OCI-M1 (cell line): ENCODE measurements around the gene SIRT6.
"Not testable (repeated sequence)": the region's sequence is repeated elsewhere in the genome, so short reads cannot be mapped to it uniquely, and the experiment has no call there.

Source experiments
- DNase-seq: peaks from one replicate; lab custom pipeline; 2025; lab: John Stamatoyannopoulos, UW

SIRT6 gene

DNA sequence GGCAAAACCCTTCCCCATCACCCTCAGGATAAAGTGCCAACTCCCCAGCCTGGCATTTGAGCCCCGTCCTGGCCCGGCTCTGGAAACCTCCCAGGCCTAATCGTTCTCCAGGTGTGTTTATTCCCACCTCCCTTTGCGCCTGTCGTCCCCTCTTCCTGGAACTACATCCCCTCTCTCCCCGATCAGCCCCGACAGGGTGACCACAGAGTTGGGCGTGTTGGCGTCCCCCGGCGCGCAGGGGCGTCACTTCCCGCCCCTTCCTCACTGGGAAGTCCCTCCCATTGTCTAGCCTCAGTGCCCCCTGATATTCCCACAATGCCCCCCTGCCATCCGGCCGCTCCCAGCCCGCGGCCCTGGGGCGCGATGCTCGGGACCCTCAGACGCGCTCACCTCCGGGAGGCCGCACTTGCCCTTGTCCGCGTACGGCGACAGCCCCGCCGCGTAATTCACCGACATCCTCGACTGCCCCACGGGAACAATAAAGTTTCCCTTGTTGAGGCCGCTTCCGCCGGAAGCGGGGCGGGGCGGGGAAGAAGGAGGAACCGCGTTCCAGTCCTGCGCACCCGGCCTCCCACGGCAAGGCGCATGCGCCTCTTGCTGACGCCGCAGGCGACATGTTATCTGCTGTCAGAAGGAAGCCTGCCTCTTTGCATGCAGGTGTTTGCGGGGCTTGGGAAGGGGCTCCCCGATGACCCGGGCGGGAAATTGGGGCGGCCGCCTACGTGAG, at the start of gene SIRT6, which contains the start of gene ANKRD24:
Gene SIRT6, minus strand, starts transcription at position 480 of the 727 bp plus-strand sequence. Its CDS starts 24 bp downstream, at position 456.
Gene ANKRD24, plus strand, starts transcription at position 606 of the 727 bp plus-strand sequence. CDS start 3,737 bp downstream, outside the sequence.
- DNase-seq, result peak; percentile 94

DNA sequence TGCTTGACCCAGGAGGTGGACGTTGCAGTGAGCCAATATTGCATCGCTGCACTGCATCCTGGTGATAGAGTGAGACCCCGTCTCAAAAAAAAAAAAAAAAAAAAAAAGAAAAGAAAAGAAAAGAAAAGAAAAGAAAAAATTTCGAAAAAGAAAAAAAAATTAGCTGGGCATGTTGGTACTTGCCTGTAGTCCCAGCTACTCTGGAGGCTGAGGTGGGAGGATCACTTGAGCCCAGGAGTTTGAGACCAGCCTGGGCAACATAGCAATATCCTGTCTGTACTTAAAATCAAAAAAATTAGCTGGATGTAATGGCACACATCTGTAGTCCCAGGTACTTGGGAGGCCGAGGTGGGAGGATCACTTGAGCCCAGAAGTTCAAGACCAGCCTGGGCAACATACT, 49.8 kb upstream of the SIRT6 start:
- DNase-seq, result not testable (repeated sequence)

DNA sequence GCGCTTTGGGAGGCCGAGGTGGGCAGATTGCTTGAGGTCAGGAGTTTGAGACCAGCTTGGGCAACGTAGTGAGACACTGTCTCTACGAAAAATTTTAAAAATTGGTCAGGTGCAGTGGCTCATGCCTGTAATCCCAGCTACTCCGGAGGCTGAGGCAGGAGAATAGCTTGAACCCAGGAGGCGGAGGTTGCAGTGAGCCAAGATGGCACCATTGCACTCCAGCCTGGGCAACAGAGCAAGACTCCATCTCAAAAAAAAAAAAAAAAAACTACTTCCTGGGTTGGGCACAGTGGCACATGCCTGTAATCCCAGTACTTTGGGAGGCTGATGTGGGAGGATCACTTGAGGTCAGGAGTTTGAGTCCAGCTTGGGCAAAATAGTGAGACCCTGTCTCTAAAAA, 49.2 kb upstream of the SIRT6 start:
- DNase-seq, result not testable (repeated sequence)

DNA sequence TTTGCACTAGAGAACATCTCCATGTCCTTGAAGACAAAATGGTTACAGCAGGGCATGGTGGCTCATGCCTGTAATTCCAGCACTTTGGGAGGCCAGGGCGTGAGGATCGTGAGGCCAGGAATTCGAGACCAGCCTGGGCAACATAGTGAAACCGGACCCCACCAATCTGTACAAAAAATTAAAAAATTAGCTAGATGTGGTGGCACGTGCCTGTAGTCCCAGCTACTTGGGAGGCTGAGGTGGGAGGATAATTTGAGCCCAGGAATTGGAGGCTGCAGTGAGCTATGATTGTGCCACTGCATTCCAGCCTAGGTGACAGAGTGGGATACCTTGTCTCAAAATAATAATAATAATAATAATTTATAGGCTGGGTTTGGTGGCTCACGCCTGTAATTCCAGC, 47.9 kb upstream of the SIRT6 start:
- DNase-seq, result not testable (repeated sequence)

DNA sequence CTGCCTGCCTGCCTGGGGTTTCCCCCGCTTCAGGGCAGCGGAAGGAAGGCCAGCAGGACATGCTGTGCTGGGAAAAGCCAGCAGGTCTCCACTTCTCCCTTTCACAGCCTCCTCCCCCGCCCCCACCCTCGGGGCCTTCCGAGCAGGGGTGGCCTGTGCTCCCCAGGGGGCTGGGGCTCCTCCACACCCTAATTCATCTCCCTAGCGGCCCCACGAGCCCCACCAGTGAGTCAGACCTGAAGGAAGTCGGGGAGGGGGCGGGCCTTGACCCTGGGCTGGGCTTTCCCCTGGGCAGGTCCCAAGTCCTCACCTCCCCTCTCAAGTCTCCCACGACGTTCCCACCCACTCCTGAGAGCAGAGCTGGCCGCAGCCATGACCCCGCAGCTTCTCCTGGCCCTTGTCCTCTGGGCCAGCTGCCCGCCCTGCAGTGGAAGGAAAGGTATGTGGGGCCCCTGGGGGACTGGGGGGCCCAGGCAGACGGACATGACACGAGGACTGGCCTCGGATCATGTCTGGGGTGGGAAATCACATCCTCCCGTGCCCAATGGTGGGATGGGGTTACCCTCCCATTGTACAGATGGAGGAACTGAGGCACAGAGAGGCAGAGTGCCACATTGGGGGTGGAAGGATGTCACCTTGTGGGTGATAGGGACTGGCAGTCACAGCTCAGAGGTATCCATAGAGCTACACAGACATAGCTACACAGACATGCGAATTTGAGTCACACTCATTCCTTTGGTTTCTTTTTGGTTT, 47.0 kb upstream of the SIRT6 start, which contains the start of gene EBI3:
Gene EBI3, plus strand, starts transcription at position 345 of the 753 bp plus-strand sequence. Its CDS starts 28 bp downstream, at position 373.
- DNase-seq, result no peak

DNA sequence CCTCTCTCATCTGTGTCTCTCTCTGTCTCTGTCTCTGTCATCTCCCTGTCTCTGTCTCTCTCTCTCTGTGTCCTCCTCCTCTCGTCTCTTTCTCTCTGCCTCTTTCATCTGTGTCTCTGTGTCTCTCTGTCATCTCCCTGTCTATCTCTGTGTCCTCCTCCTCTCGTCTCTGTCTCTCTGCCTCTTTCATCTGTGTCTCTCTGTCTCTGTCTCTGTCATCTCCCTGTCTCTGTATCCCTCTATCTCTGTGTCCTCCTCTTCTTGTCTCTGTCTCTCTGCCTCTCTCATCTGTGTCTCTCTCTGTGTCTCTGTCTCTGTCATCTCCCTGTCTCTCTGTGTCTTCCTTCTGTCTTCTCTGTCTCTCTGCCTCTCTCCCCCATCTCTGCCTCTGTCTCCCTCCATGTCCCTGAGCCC, 46.4 kb upstream of the SIRT6 start:
- DNase-seq, result no peak

DNA sequence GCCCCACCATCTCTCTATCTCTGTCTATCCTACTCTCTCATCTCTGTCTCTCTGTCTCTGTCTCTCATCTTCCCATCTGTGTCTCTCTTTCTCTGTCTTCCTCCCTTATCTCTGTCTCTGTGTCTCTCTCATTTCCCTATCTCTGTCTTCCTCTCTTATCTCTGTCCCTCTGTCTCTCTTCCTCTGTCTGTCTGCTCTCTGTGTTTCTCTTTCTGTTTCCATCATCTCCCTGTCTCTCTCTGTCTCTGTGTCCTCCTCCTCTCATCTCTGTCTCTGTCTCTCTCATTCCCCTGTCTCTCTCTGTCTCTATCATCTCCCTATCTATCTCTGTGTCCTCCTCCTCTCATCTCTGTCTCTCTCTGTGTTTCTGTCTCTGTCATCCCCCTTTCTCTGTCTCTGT, 45.4 kb upstream of the SIRT6 start:
- DNase-seq, result no peak

DNA sequence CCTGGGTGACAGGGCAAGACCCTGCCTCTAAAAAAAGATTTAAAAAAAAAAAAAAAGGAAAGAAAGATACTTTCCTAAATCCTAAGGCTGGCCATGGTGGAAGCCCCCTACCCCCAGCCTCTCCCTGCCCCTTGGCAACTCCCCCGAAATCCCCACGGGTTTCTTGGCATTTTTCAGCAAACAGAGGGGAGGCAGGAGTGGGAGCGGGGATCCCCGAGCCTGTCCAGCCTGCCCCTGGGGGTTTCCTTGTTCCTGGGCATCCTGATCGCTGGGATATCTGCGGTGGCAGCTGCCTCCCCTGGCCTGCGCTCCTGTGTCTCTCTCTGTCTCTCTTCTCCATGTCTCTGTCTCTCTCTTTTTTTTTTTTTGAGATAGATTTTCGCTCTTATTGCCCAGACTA, 43.5 kb upstream of the SIRT6 start:
- DNase-seq, result no peak

DNA sequence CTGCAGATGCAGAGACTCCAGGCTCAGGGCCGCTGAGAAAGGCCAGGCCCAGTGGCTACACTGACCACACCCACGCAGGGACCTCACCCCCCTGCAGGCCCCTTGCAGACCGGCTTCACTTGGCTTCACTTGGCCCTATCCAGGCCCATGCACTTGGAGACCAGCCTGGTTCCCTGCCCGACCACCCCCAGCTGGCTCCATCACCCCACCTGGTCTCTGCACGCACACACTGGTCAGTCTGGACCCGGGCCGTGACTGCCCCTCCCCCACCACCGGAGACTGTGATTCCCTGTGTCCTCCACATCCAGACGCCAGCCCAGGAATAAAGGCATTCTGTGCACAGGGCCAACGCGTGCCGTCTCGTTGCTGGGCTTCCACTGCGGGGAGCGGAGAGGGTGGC, 42.1 kb upstream of the SIRT6 start:
- DNase-seq, result no peak

DNA sequence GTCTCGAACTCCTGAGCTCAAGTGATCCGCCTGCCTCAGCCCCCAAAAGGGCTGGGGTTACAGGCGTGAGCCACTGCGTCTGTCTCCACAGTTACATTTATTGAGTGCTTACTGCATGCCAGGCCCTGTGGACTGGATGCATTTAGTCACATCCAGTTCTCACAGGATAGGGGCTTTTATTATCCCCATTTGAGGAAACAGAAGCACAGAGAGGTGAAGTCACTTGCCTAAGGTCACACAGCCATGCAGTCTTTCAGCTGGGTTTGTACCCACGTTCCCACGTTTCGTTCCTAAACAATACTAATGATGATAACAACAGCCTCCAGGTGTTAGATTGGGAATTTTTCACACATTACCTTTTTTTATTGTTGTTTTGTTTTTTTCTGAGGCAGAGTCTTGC, 37.8 kb upstream of the SIRT6 start:
- DNase-seq, result no peak

DNA sequence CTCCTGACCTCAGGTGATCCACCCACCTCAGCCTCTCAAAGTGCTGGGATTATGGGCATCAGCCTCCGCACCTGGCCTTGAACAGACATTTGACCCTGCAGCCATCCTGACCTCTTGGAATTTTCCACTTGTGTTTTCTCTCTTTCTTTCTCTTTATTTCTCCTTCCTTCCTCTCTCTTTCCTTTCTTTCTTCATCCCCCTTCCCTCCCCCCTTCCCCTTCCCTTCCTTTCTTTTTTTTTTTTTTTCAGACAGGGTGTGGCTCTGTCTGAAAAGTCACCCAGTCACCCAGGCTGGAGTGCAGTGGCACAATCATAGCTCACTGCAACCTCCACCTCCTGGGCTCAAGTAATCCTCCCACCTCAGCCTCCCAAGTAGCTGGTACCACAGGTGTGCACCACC, 36.2 kb upstream of the SIRT6 start:
- not testable (repeated sequence) for DNase-seq

DNA sequence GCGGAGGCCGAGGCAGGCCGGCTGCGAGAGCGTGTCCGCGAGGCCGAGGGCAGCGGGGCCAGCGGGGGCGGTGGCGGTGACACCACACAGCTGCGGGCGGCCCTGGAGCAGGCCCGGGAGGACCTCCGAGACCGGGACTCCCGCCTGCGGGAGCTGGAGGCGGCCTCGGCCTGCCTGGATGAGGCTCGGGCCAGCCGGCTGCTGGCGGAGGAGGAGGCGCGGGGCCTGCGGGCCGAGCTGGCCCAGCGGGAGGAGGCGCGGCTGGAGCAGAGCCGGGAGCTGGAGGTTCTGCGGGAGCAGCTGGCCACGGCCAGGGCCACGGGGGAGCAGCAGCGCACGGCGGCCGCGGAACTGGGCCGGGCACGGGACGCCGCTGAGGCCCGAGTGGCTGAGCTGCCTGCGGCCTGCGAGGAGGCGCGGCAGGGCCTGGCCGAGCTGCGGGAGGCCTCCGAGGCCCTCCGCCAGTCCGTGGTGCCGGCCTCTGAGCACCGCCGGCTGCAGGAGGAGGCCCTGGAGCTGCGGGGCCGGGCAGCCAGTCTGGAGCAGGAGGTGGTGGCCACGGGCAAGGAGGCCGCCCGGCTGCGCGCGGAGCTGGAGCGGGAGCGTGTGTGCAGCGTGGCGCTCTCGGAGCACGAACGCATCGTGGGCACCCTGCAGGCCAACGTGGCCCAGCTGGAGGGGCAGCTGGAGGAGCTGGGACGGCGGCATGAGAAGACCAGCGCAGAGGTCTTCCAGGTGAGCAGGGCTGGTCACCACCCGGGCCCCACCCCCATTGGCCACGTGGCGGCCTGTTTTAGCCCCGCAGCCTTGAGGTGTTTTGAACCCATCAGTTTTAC, 35.3 kb upstream of the SIRT6 start:
- no peak for DNase-seq

DNA sequence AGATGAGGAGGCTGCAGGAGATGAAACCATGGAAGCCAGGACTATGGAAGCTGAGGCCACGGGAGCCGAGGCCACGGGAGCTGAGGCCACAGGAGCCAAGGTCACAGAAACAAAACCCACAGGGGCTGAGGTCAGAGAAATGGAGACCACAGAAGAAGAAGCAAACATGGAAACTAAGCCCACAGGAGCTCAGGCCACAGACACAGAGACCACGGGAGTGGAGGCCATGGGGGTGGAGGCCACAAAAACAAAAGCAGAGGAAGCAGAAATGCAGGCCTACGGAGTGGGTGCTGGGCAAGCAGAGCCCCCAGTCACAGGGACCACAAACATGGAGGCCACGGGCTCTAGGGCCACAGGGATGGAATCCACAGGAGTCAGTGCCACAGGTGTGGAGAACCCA, 34.5 kb upstream of the SIRT6 start:
- no peak for DNase-seq

DNA sequence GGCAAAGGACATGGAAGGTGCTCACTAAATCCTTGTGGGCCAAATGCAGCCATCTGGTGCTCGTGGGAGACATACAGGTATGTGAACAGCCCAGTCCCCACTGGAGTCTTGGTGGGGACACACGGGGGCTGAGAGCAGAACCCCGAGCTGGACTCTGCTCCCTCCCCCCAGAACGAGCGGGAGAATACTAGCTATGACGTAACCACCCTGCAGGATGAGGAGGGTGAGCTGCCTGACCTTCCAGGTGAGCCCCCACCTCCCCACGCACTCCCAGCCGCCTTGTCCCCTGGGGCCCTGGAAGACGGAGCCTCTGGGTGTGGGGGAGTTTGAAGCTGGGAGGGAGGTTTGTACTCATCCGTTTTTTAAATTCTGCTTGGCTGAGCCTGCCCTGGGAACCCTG, 33.4 kb upstream of the SIRT6 start:
- DNase-seq, result no peak

DNA sequence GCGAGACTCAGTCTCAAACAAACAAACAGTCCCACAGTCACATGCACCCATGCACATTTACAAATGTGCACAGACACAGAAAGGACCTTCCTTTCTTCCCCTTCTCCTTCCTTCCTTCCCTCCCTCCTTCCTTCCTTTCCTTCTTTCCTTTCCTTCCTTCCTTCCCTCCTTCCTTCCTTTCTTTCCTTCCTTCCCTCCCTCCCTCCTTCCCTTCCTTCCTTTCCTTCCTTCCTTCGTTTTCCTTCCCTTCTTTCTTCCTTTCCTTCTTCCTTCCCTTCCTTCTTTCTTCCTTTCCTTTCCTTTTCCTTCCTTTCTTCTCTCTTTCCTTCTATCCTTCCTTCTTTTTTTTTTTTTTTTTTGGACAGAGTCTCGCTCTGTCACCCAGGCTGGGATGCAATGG, 30.8 kb upstream of the SIRT6 start:
- DNase-seq, result no peak

DNA sequence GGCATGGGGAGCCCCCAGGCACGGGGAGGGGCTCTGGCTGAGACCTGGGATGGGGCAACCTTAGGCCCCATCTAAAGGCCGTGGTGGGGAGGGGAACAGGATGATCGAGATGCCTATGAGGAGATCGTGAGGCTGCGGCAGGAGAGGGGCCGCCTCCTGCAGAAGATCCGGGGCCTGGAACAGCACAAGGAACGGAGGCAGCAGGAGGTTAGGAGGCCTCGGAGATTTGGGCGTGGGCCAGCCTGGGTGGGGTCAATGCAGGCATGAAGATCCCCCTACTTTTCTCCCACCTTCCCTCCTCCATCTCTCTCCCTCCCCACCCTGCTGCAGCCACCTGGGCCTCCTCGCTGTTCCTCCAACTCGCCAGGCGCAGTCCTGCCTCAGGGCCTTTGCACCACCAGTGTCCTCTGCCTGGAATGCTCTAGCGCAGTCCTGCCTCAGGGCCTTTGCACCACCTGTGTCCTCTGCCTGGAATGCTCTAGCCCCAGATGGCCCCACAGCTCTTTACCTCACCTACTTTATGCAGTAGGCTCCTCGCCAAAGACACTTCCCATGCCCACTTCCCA, 27.9 kb upstream of the SIRT6 start:
- DNase-seq, result no peak

DNA sequence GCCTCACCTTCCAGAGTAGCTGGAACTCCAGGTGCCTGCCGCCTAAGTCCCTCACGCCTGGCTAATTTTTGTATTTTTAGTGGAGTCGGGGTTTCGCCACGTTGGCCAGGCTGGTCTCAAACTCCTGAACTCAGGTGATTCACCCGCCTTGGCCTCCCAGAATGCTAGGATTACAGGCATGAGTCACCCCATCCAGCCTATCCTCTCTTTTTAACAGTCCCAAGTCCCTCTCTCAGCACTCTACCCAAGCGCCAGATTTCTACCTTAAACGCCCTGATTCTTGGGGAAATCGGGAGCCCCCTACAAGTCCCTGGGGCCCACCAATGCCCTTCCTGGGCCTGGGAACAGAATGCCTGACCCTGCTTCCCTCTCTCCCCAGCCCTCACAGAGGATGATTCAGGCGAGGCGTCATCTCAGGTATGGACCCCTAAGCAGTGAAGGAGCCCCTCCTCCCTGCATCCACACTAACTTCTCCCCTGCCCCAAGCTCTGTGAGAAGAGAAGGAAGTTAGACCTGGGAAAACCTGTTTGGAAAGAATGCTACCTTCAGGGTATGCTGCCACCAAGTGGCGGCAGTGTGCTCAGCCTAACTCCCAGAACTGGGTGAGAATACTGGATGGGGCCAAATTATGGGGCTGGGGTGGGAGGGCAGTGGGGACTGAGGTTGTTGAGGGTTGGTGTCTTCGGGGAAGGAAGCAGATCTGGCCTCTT, 26.2 kb upstream of the SIRT6 start:
- DNase-seq, result peak; percentile 4

DNA sequence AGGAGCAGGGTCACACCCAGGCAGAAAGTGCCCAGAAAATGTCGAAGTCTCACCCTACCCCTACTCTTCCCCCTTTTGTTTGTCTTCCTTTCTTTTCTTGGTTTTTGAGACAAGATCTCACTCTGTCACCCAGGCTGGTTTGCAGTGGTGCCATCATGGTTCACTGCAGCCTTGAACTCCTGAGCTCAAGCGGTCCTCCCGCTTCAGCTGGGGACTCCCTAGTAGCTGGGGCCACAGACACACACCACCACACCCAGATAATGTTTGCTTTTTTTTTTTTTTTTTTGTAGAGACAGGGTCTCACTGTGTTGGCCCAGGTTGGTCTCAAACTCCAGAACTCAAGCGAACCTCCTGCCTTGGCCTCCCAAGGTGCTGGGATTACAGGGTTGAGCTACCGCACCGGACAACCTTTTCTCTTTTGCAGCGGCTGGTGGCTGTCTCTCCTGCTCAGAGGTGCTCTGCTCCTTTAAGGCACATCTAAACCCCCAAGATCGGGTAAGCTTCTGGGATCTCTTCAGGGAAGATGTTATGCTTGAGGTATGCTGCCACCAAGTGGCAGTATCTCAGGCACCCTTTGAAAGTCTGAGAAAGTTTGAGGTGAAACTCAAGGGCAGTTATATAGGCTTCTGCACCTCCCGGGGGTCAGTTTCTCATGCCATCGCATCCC, 24.6 kb upstream of the SIRT6 start:
- no peak for DNase-seq

DNA sequence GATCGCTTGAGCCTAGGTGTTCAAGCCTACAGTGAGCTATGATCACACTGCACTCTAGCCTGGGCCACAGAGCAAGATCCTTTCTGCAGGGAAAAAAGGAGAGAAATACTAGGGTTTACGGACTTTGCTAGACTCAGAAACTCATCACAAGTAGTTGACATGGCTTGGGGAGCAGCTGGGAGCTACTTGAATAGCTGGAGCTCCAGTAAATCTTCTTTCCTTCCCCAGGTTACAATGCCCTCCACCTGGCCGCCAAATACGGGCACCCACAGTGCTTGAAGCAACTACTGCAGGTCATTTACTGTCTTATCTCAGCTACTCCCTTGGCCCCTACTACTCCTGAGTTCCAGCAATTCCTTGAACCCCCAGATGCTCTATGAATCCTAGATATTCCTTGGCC, 19.4 kb upstream of the SIRT6 start:
- no peak for DNase-seq

DNA sequence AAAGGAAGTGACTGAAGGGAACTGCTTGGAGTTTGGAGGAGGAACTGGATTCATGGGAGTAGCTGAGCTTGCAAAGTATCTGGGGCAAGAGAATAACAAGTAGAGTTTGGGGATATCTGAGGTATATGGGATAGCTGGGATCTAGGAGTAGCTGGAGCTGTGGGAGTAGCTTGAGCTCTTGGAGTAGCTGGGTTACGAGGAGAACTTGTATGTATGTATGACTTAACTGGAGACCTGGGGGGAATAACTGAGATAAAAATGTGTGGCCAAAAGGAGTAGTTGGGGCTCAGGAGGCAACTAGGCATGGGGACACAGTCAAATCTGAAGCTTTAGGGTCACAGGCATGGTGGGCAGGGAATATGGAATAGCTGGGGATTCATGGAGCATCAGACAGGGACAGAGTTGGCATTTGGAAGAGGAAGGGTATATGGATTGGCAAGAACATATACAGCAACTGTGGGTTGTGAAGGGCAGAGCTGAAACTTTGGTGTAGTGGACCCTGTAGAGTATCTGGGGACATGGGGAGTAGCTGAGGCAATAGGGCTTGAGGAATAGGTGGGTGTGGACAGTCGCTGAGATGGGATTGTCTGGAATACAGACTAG, 18.7 kb upstream of the SIRT6 start:
- DNase-seq, result no peak
